K562 (cell line): Measurements from ENCODE around the gene ASIC1. TPM values are rescaled to one million over a fixed set of nuclear protein-coding genes. Genes with fewer than 3 reads are reported as not detected.

Source experiments
- CCAR2 ChIP-seq: fragments of 200-400 bp; formaldehyde crosslinking; IDR thresholded peaks from 2 replicates; pipeline ENCODE4 v1.6.1; 2017; ENCODE audit warnings: mild to moderate bottlenecking, low read depth, low read length
- EHMT2 ChIP-seq: fragments of 450-650 bp; IDR thresholded peaks from 2 replicates; pipeline ENCODE4 v1.6.1; 2018; ENCODE audit warnings: antibody characterized with exemption
- KDM2B ChIP-seq: fragments of 250-450 bp; sonication (Bioruptor Pico); IDR thresholded peaks from 2 replicates; pipeline ENCODE4 v1.8.0; 2021; ENCODE audit warnings: mild to moderate bottlenecking, moderate library complexity
- MXI1 ChIP-seq: IDR thresholded peaks from 2 replicates; pipeline ENCODE4 v1.6.1; 2011; ENCODE audit warnings: low read depth, mild to moderate bottlenecking, improper control_type of control experiment, low read length
- RBM17 ChIP-seq: fragments of 200-400 bp; formaldehyde crosslinking; IDR thresholded peaks from 2 replicates; pipeline ENCODE4 v1.6.1; 2017; ENCODE audit warnings: low read depth, mild to moderate bottlenecking, low read length, borderline replicate concordance
- RFX5 ChIP-seq: IDR thresholded peaks from 2 replicates; pipeline ENCODE4 v1.6.1; 2011; ENCODE audit warnings: low read depth, mild to moderate bottlenecking, improper control_type of control experiment, low read length
- SFPQ ChIP-seq: fragments of 200-400 bp; formaldehyde crosslinking; IDR thresholded peaks from 2 replicates; pipeline ENCODE4 v1.6.1; 2017; ENCODE audit warnings: mild to moderate bottlenecking, low read depth, low read length, moderate library complexity
- ZNF586 ChIP-seq: fragments of 450-650 bp; formaldehyde crosslinking; conservative IDR thresholded peaks from 2 replicates; pipeline ENCODE4 v1.4.0; 2020; ENCODE audit warnings: mild to moderate bottlenecking, moderate library complexity
- ZNF699 ChIP-seq: fragments of 250-450 bp; sonication (Bioruptor Pico); IDR thresholded peaks from 2 replicates; pipeline ENCODE4 v1.8.0; 2021; ENCODE audit warnings: mild to moderate bottlenecking, moderate library complexity; ENCODE audit not compliant: insufficient replicate concordance
- polyA plus RNA-seq, 8 experiments: library from polyadenylated mRNA; depleted of rRNA in 4 of 8; stranded (reverse) in 5 of 8; unstranded in 3 of 8; fragments of >200 nt; fragmentation: Nextera tagmentation in 2 of 8; fragmentation: Illumina TruSeq in 1 of 8; extraction: Ambion mirVana in 2 of 8; extraction: Trizol in 1 of 8; gene quantifications; 2 replicates each; pipeline versions ENCODE4 v1.2.1 to v1.2.3, GENCODE V29; 2011 to 2014; ENCODE audit warnings: inconsistent platforms in 1 of 8, missing spikeins in 1 of 8
- total RNA-seq, 7 experiments: library from RNA; depleted of rRNA in 6 of 7; stranded (reverse); fragments of >200 nt in 6 of 7; fragmentation: Illumina TruSeq in 2 of 7; extraction: Trizol in 2 of 7; gene quantifications; 2 replicates each; pipeline versions ENCODE4 v1.2.1 to v1.2.3, GENCODE V29; 2011 to 2021; ENCODE audit warnings: low replicate concordance in 1 of 7
- TF ChIP-seq, protein P1 (sequence below), 2 experiments: fragments of 450-650 bp; IDR thresholded peaks; 2 replicates each; pipeline ENCODE4 v1.6.1; 2016; ENCODE audit warnings: mild to moderate bottlenecking in 2 of 2, borderline replicate concordance in 1 of 2, low read depth in 1 of 2, moderate library complexity in 1 of 2

ASIC1 gene
- total and polyA plus RNA-seq, 9 of the 15 experiments (the other 6 are each of a cell fraction or from before 2014, with no cell fraction given), result 0.01 to 1.7 (median 0.45) TPM

DNA sequence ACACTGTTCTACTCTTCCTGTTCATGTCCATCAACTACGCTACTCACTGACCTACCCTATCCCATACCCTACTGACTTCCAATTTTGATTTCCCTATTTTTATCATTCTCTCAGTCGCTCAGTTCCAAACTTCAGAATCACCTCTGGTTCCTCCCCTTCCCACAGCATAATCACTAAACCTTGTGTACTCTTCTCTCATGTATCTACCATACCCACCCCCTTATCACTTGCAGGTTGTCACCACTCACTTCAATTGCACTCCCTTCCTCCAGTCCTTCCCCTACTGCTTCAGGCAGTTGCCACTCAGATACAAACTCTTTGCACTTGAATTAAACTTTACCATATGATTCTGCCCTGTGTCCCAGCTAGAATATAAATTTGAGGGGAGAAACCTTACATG is 38.4 kb upstream of the ASIC1 start (continued):
- TF ChIP-seq ZNF699 (no peak), EHMT2 (peak; percentile 37; the same call in 1 of the 2 replicates), ZNF586 (no peak), RBM17 (no peak), MXI1 (no peak), KDM2B (CRISPR knock-in tag) (no peak), CCAR2 (no peak), SFPQ (no peak), RFX5 (no peak)
- TF ChIP-seq, protein P1, sequence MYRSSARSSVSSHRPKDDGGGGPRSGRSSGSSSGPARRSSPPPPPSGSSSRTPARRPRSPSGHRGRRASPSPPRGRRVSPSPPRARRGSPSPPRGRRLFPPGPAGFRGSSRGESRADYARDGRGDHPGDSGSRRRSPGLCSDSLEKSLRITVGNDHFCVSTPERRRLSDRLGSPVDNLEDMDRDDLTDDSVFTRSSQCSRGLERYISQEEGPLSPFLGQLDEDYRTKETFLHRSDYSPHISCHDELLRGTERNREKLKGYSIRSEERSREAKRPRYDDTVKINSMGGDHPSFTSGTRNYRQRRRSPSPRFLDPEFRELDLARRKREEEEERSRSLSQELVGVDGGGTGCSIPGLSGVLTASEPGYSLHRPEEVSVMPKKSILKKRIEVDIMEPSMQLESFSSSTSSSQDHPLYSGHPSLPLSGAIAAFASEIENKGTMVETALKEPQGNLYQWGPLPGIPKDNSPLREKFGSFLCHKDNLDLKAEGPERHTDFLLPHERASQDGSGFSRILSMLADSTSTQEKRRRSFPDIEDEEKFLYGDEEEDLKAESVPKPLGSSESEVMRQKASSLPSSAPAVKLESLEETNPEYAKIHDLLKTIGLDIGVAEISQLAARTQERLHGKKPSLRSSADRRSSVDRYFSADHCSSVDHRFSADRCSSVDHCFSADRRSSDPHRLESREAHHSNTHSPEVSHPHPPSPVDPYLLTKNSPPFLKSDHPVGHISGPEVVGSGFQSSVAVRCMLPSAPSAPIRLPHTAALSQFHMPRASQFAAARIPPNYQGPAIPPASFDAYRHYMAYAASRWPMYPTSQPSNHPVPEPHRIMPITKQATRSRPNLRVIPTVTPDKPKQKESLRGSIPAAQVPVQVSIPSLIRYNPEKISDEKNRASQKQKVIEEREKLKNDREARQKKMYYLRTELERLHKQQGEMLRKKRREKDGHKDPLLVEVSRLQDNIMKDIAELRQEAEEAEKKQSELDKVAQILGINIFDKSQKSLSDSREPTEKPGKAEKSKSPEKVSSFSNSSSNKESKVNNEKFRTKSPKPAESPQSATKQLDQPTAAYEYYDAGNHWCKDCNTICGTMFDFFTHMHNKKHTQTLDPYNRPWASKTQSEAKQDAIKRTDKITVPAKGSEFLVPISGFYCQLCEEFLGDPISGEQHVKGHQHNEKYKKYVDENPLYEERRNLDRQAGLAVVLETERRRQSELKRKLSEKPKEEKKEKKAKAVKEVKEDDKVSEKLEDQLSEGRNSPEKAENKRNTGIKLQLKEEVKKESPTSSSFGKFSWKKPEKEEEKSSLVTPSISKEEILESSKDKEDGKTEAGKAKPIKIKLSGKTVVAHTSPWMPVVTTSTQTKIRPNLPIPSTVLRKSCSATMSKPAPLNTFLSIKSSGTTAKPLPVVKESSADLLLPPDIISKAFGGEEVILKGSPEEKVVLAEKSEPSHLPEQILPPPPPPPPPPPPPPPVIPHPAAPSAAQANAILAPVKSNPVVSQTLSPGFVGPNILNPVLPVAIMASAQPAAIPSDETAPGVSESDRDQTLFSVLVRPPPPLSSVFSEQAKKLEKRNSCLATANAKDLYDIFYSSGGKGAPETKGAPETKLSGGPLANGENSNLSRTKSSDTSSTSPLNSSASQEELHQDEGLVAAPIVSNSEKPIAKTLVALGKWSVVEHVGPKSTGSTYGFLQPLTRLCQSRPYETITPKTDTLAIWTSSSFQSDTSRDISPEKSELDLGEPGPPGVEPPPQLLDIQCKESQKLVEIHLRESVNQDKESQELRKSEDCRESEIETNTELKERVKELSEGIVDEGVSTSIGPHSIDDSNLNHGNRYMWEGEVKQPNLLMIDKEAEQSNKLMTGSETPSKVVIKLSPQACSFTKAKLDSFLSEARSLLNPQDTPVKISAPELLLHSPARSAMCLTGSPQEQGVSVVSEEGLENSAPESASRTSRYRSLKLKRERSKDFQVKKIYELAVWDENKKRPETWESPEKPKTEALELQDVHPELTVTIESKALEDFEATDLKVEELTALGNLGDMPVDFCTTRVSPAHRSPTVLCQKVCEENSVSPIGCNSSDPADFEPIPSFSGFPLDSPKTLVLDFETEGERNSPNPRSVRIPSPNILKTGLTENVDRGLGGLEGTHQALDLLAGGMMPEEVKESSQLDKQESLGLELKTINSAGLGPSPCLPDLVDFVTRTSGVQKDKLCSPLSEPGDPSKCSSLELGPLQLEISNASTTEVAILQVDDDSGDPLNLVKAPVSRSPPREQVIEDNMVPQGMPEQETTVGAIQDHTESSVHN (IDR thresholded peaks at IDR 0.05; ENCODE audit: borderline replicate concordance in 1 of 2, low read depth in 1 of 2), result no peak
